ENCODE measurements around the gene ADAMTS13.

The ADAMTS13 gene

GRCh38 chr9:133490201-133490681 lies 68.1 kb downstream of the ADAMTS13 start:
- DNase-seq (ENCODE audit: low read depth), result no peak
- no peak overlapping the region for H3K4me3 ChIP-seq (ENCODE audit: low read length)
- TF ChIP-seq CTCF (conservative IDR thresholded peaks at IDR 0.05; ENCODE audit: low read depth, low read length), result no peak

GRCh38 chr9:133490865-133491655 lies 68.9 kb downstream of the ADAMTS13 start:
- no peak for DNase-seq (ENCODE audit: low read depth)
- no peak overlapping the region for H3K4me3 ChIP-seq (ENCODE audit: low read length)
- no peak for TF ChIP-seq CTCF (conservative IDR thresholded peaks at IDR 0.05; ENCODE audit: low read depth, low read length)

GRCh38 chr9:133491656-133491925 lies 69.4 kb downstream of the ADAMTS13 start:
- TF ChIP-seq CTCF (conservative IDR thresholded peaks at IDR 0.05; ENCODE audit: low read depth, low read length), result no peak
- no peak overlapping the region for H3K4me3 ChIP-seq (ENCODE audit: low read length)
- DNase-seq (ENCODE audit: low read depth), result no peak

GRCh38 chr9:133492061-133493021 lies 70.2 kb downstream of the ADAMTS13 start:
- DNase-seq (ENCODE audit: low read depth), result no peak
- no peak for TF ChIP-seq CTCF (conservative IDR thresholded peaks at IDR 0.05; ENCODE audit: low read depth, low read length)
- no peak overlapping the region for H3K4me3 ChIP-seq (ENCODE audit: low read length)

- no peak for TF ChIP-seq CTCF (conservative IDR thresholded peaks at IDR 0.05; ENCODE audit: low read depth, low read length)
- H3K4me3 ChIP-seq (ENCODE audit: low read length), result no peak overlapping the region
- DNase-seq (ENCODE audit: low read depth), result no peak
Measured at GRCh38 chr9:133493428-133493827, 71.3 kb downstream of the ADAMTS13 start.

GRCh38 chr9:133493845-133494540 lies 71.8 kb downstream of the ADAMTS13 start:
- DNase-seq (ENCODE audit: low read depth), result no peak
- TF ChIP-seq CTCF (conservative IDR thresholded peaks at IDR 0.05; ENCODE audit: low read depth, low read length), result no peak
- no peak overlapping the region for H3K4me3 ChIP-seq (ENCODE audit: low read length)

All from retinal pigment epithelial cell (primary cell).